H1 (cell line): ENCODE results near the gene CAMK2N2. TPM values are rescaled to one million over a fixed set of nuclear protein-coding genes. Genes with fewer than 3 reads are reported as not detected.

ENCODE experiments used
- HDAC6 ChIP-seq: IDR thresholded peaks from one replicate; pipeline ENCODE4 v1.7.1; 2012; ENCODE audit warnings: low read depth, mild to moderate bottlenecking, inconsistent platforms, low read length, moderate library complexity
- SUZ12 ChIP-seq: fragments of 200-600 bp; sonication (generic); IDR thresholded peaks from 2 replicates; pipeline ENCODE4 v1.6.1; 2012; ENCODE audit warnings: mild to moderate bottlenecking, inconsistent platforms, low read length, moderate library complexity, mixed read lengths
- TCF12 ChIP-seq: IDR thresholded peaks from 2 replicates; pipeline ENCODE4 v1.6.1; 2011; ENCODE audit warnings: low read depth, mild to moderate bottlenecking, low read length
- polyA plus RNA-seq, 7 experiments: library from polyadenylated mRNA; depleted of rRNA in 3 of 7; stranded (reverse) in 5 of 7; unstranded in 2 of 7; fragments of >200 nt in 5 of 7; fragments of 200-250 nt in 2 of 7; gene quantifications; 1 replicate in 5 of 7; 2 replicates in 1 of 7; 4 replicates in 1 of 7; pipeline versions ENCODE4 v1.2.1 to v1.2.3, GENCODE V29; 2011 to 2013; ENCODE audit warnings: missing spikeins in 2 of 7, mixed read lengths in 2 of 7
- total RNA-seq: library from RNA; stranded (reverse); fragmentation: NEBNext Ultra II Directional; extraction: Animal tissue kit (Norgen Biotek cat#: 25700); gene quantifications from 2 replicates; pipeline ENCODE4 v1.2.1, GENCODE V29; 2021
- TF ChIP-seq, protein P1 (sequence below): IDR thresholded peaks from 2 replicates; pipeline ENCODE4 v1.6.1; 2011; ENCODE audit warnings: low read length, improper control_type of control experiment

Gene CAMK2N2
- total and polyA plus RNA-seq, 2 of the 8 experiments (the other 6 are each of a cell fraction or from before 2014, with no cell fraction given): 4.0 to 17.7 TPM

DNA sequence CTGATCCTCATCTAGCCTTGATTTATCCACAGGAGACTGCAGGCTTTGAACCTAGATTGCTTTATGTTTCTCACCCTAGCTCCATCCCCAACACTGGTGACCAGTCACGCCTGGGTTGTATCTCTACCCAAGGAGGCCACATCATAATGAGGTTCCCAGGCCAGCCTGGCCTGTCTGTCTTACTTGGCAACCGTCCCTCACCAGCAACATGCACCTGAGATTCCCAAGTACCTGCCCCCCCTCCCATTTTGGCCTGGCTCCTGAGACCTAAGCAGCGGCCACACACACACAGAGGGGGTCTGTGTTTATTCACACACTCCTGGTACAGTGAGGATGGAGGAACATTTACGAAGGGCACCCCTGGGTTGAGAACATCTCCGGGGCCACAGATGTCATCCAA lies 2.4 kb downstream of the CAMK2N2 start (continued):
- TF ChIP-seq, protein P1, sequence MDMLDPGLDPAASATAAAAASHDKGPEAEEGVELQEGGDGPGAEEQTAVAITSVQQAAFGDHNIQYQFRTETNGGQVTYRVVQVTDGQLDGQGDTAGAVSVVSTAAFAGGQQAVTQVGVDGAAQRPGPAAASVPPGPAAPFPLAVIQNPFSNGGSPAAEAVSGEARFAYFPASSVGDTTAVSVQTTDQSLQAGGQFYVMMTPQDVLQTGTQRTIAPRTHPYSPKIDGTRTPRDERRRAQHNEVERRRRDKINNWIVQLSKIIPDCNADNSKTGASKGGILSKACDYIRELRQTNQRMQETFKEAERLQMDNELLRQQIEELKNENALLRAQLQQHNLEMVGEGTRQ: no peak
- TF ChIP-seq HDAC6: no peak
- no peak for TF ChIP-seq TCF12
- TF ChIP-seq SUZ12: no peak
- TF ChIP-seq, all 59 proteins: peak for 0
